H1 (cell line): ENCODE measurements around the gene PMEPA1. TPM values are rescaled to one million over a fixed set of nuclear protein-coding genes. Genes with fewer than 3 reads are reported as not detected.

Experiments
- CTCF ChIA-PET: fragments of 300-600 bp; sonication (Branson Sonifier 250); formaldehyde crosslinking; loops from one replicate; lab custom pipeline; 2021; ENCODE audit not compliant: partially characterized antibody; lab: Charles Lee
- POLR2A ChIA-PET: fragments of 300-600 bp; sonication (Branson Sonifier 250); formaldehyde crosslinking; loops from one replicate; lab custom pipeline; 2021; ENCODE audit warnings: inconsistent platforms; ENCODE audit not compliant: partially characterized antibody; lab: Charles Lee
- DNase-seq, 2 experiments: peaks; one replicate each; pipeline versions ENCODE4 v3.0.0 to v3.0.0-alpha.2; 2010 to 2022; ENCODE audit warnings: low spot score in 2 of 2, low read depth in 1 of 2, mixed read lengths in 1 of 2
- FAIRE-seq: peaks from 2 replicates; lab custom pipeline; 2011; peaks lifted over from hg19 to GRCh38; lab: Jason Lieb, UNC
- H2AFZ ChIP-seq: 2 replicates; pipeline ENCODE4 v1.8.1; 2012; ENCODE audit warnings: low read length, inconsistent platforms
- H2AK5ac ChIP-seq: 2 replicates; pipeline ENCODE4 v1.6.1; 2013; ENCODE audit warnings: low read depth, low read length
- H2BK120ac ChIP-seq: replicated peaks from 2 replicates; pipeline ENCODE3; 2013; ENCODE audit warnings: low read depth, low read length, inconsistent platforms
- H2BK12ac ChIP-seq: 2 replicates; pipeline ENCODE4 v1.6.1; 2013; ENCODE audit warnings: low read depth, low read length
- H2BK15ac ChIP-seq: 2 replicates; pipeline ENCODE4 v1.6.1; 2013; ENCODE audit warnings: low read length
- H2BK20ac ChIP-seq: 2 replicates; pipeline ENCODE4 v1.6.1; 2013; ENCODE audit warnings: low read length
- H2BK5ac ChIP-seq: 2 replicates; pipeline ENCODE4 v1.6.1; 2013; ENCODE audit warnings: low read depth, low read length
- H3K14ac ChIP-seq: 2 replicates; pipeline ENCODE4 v1.6.1; 2013; ENCODE audit warnings: inconsistent platforms; ENCODE audit not compliant: insufficient read length
- H3K18ac ChIP-seq: 2 replicates; pipeline ENCODE4 v1.6.1; 2013; ENCODE audit warnings: low read length; ENCODE audit errors: extremely low read depth
- H3K23ac ChIP-seq: 2 replicates; pipeline ENCODE4 v1.6.1; 2013; ENCODE audit warnings: inconsistent platforms; ENCODE audit not compliant: insufficient read length
- H3K23me2 ChIP-seq: 2 replicates; pipeline ENCODE4 v1.6.1; 2013; ENCODE audit warnings: low read depth, low read length
- H3K27ac ChIP-seq: 2 replicates; pipeline ENCODE4 v1.6.1; 2011; ENCODE audit warnings: low read depth, low read length, inconsistent platforms
- H3K27me3 ChIP-seq, 4 experiments: replicated peaks in 1 of 4; 1 replicate in 1 of 4; 2 replicates in 3 of 4; pipeline versions ENCODE4 v1.6.1 to v1.8.1; 2011 to 2013; ENCODE audit warnings: low read length in 3 of 4, mild to moderate bottlenecking in 3 of 4, inconsistent platforms in 2 of 4, mixed read lengths in 2 of 4, moderate library complexity in 1 of 4; ENCODE audit not compliant: control insufficient read depth in 3 of 4, insufficient read depth in 3 of 4; ENCODE audit errors: extremely low read depth in 1 of 4
- H3K36me3 ChIP-seq, 4 experiments: 2 replicates each; pipeline versions ENCODE4 v1.6.1 to v1.8.1; 2011 to 2013; ENCODE audit warnings: mild to moderate bottlenecking in 4 of 4, low read length in 3 of 4, moderate library complexity in 2 of 4, control low read depth in 1 of 4, inconsistent platforms in 1 of 4; ENCODE audit not compliant: insufficient read depth in 4 of 4, control insufficient read depth in 2 of 4
- H3K4ac ChIP-seq: replicated peaks from 2 replicates; pipeline ENCODE3; 2013; ENCODE audit warnings: low read length, low read depth, mixed read lengths, inconsistent platforms; ENCODE audit not compliant: insufficient read length
- H3K4me1 ChIP-seq, 4 experiments: replicated peaks in 1 of 4; 1 replicate in 1 of 4; 2 replicates in 3 of 4; pipeline versions ENCODE4 v1.6.1 to v1.8.1; 2011 to 2013; ENCODE audit warnings: low read length in 3 of 4, inconsistent platforms in 2 of 4, mixed read lengths in 1 of 4; ENCODE audit not compliant: insufficient read depth in 4 of 4, control insufficient read depth in 3 of 4
- H3K4me2 ChIP-seq, 2 experiments: 2 replicates each; pipeline versions ENCODE4 v1.6.1 to v1.8.1; 2011 to 2013; ENCODE audit warnings: low read depth in 2 of 2, low read length in 2 of 2, control low read depth in 1 of 2, inconsistent platforms in 1 of 2, mild to moderate bottlenecking in 1 of 2; ENCODE audit not compliant: insufficient read depth in 1 of 2
- H3K4me3 ChIP-seq, 4 experiments: fragments of 200-600, 300-600 bp in 1 of 4; sonication (generic), shearing (Covaris generic), sonication (Bioruptor Twin) in 1 of 4; 2 replicates each; pipeline versions ENCODE4 v1.5.1 to v1.8.1; 2011 to 2016; ENCODE audit warnings: low read length in 4 of 4, low read depth in 3 of 4, control low read depth in 2 of 4, inconsistent platforms in 2 of 4, mild to moderate bottlenecking in 2 of 4, mixed read lengths in 1 of 4, moderate library complexity in 1 of 4; ENCODE audit not compliant: insufficient read depth in 2 of 4; ENCODE audit errors: extremely low read depth in 1 of 4
- H3K56ac ChIP-seq: replicated peaks from 2 replicates; pipeline ENCODE3; 2013; ENCODE audit warnings: low read depth, mild to moderate bottlenecking, mixed read lengths, low read length, inconsistent platforms; ENCODE audit not compliant: insufficient read length
- H3K79me1 ChIP-seq: 2 replicates; pipeline ENCODE4 v1.6.1; 2013; ENCODE audit warnings: low read depth, low read length, control low read depth
- H3K79me2 ChIP-seq, 2 experiments: 2 replicates each; pipeline versions ENCODE4 v1.6.1 to v1.8.1; 2012 to 2013; ENCODE audit warnings: low read length in 2 of 2, mild to moderate bottlenecking in 2 of 2, inconsistent platforms in 1 of 2; ENCODE audit not compliant: insufficient read depth in 2 of 2, control insufficient read depth in 1 of 2
- H3K9ac ChIP-seq, 4 experiments: replicated peaks in 1 of 4; 1 replicate in 1 of 4; 2 replicates in 3 of 4; pipeline versions ENCODE4 v1.6.1 to v1.8.1; 2011 to 2013; ENCODE audit warnings: low read depth in 3 of 4, low read length in 3 of 4, control low read depth in 2 of 4, mild to moderate bottlenecking in 2 of 4, moderate library complexity in 2 of 4, inconsistent platforms in 1 of 4; ENCODE audit errors: extremely low read depth in 1 of 4
- H3K9me3 ChIP-seq, 2 experiments: 2 replicates each; pipeline versions ENCODE4 v1.6.1 to v1.8.1; 2012 to 2013; ENCODE audit warnings: mild to moderate bottlenecking in 2 of 2, moderate library complexity in 2 of 2, control low read depth in 1 of 2, inconsistent platforms in 1 of 2, low read depth in 1 of 2, low read length in 1 of 2, mixed read lengths in 1 of 2; ENCODE audit not compliant: insufficient read depth in 2 of 2
- H4K20me1 ChIP-seq, 2 experiments: replicated peaks in 1 of 2; 2 replicates each; pipeline versions ENCODE3 to v1.8.1; 2011 to 2013; ENCODE audit warnings: inconsistent platforms in 2 of 2, low read length in 2 of 2, mild to moderate bottlenecking in 1 of 2; ENCODE audit not compliant: insufficient read depth in 2 of 2, control insufficient read depth in 1 of 2
- H4K5ac ChIP-seq: 2 replicates; pipeline ENCODE4 v1.6.1; 2013; ENCODE audit warnings: low read length, low read depth, mixed read lengths, inconsistent platforms; ENCODE audit not compliant: insufficient read length
- H4K8ac ChIP-seq: 2 replicates; pipeline ENCODE4 v1.8.0; 2013; ENCODE audit warnings: mild to moderate bottlenecking, moderate library complexity, low read length, inconsistent platforms; ENCODE audit not compliant: insufficient read depth; ENCODE audit errors: extremely low read depth
- H4K91ac ChIP-seq: replicated peaks from 2 replicates; pipeline ENCODE3; 2013; ENCODE audit warnings: low read length, mixed read lengths, inconsistent platforms; ENCODE audit not compliant: insufficient read length
- GTF2F1 ChIP-seq: IDR thresholded peaks from 2 replicates; pipeline ENCODE4 v1.6.1; 2012; ENCODE audit warnings: low read depth, low read length, improper control_type of control experiment, borderline replicate concordance
- HDAC6 ChIP-seq: IDR thresholded peaks from one replicate; pipeline ENCODE4 v1.7.1; 2012; ENCODE audit warnings: low read depth, mild to moderate bottlenecking, inconsistent platforms, low read length, moderate library complexity
- KDM4A ChIP-seq: IDR thresholded peaks from one replicate; pipeline ENCODE4 v1.7.1; 2012; ENCODE audit warnings: low read depth, mild to moderate bottlenecking, moderate library complexity, low read length, inconsistent platforms; ENCODE audit not compliant: severe bottlenecking
- MAX ChIP-seq: IDR thresholded peaks from 2 replicates; pipeline ENCODE4 v1.6.1; 2012; ENCODE audit warnings: inconsistent platforms
- PHF8 ChIP-seq: fragments of 200-600 bp; sonication (generic); conservative IDR thresholded peaks from 2 replicates; pipeline ENCODE4 v1.7.1; 2012; ENCODE audit warnings: low read depth, mild to moderate bottlenecking, inconsistent platforms, low read length, moderate library complexity
- RAD21 ChIP-seq, 2 experiments: IDR thresholded peaks in 1 of 2; conservative IDR thresholded peaks in 1 of 2; 2 replicates each; pipeline ENCODE4 v1.6.1; 2011; ENCODE audit warnings: low read depth in 2 of 2, low read length in 2 of 2, improper control_type of control experiment in 1 of 2, inconsistent platforms in 1 of 2, mild to moderate bottlenecking in 1 of 2, moderate library complexity in 1 of 2
- RNF2 ChIP-seq: fragments of 200-900, 300-1000 bp; sonication (generic); IDR thresholded peaks from 2 replicates; pipeline ENCODE4 v1.7.1; 2016; ENCODE audit warnings: borderline replicate concordance, low read depth, mild to moderate bottlenecking, antibody characterized with exemption, low read length; ENCODE audit not compliant: poor library complexity, severe bottlenecking; ENCODE audit errors: missing control alignments
- RXRA ChIP-seq: IDR thresholded peaks from 2 replicates; pipeline ENCODE4 v1.6.1; 2011; ENCODE audit warnings: low read depth, mild to moderate bottlenecking, low read length, moderate library complexity; ENCODE audit not compliant: insufficient read depth
- SIRT6 ChIP-seq: IDR thresholded peaks from one replicate; pipeline ENCODE4 v1.7.1; 2012; ENCODE audit warnings: low read length, inconsistent platforms
- YY1 ChIP-seq: IDR thresholded peaks from 2 replicates; pipeline ENCODE4 v1.6.1; 2011; ENCODE audit warnings: low read depth, mild to moderate bottlenecking, low read length
- WGBS, 2 experiments: shearing (Covaris generic) in 1 of 2; methylation state at CpG; one replicate each; pipeline versions ENCODE4 v1.1.6 to v1.1.7; 2013 to 2015; ENCODE audit warnings: low lambda C conversion rate in 2 of 2, mixed read lengths in 2 of 2, inconsistent platforms in 1 of 2, low coverage in 1 of 2, missing lambda C conversion rate in 1 of 2; ENCODE audit not compliant: insufficient replicate concordance in 2 of 2, insufficient coverage in 1 of 2, insufficient read length in 1 of 2; ENCODE audit errors: extremely low coverage in 1 of 2, missing lambda C conversion rate in 1 of 2; 5-methylcytosine and 5-hydroxymethylcytosine counted together
- polyA plus RNA-seq, 7 experiments: library from polyadenylated mRNA; depleted of rRNA in 3 of 7; stranded (reverse) in 5 of 7; unstranded in 2 of 7; fragments of >200 nt in 5 of 7; fragments of 200-250 nt in 2 of 7; gene quantifications; 1 replicate in 5 of 7; 2 replicates in 1 of 7; 4 replicates in 1 of 7; pipeline versions ENCODE4 v1.2.1 to v1.2.3, GENCODE V29; 2011 to 2013; ENCODE audit warnings: missing spikeins in 2 of 7, mixed read lengths in 2 of 7
- total RNA-seq: library from RNA; stranded (reverse); fragmentation: NEBNext Ultra II Directional; extraction: Animal tissue kit (Norgen Biotek cat#: 25700); gene quantifications from 2 replicates; pipeline ENCODE4 v1.2.1, GENCODE V29; 2021

The PMEPA1 gene
- total and polyA plus RNA-seq, 2 of the 8 experiments (the other 6 are each of a cell fraction or from before 2014, with no cell fraction given) = 12.7 to 20.5 TPM

GRCh38 chr20:57696401-57696961 is 13.3 kb downstream of the PMEPA1 start:
- Histone ChIP-seq H3K56ac (no peak overlapping the region), H3K4me1 (peaks cover 0 to 16% (median 7%) of the 10 kb centered on the region in 4 experiments; a peak in 5 of 7 replicates), H4K5ac (no peak overlapping the region), H3K4me3 (no peak overlapping the region), H3K23ac (no peak overlapping the region), H2AK5ac (no peak overlapping the region), H3K4ac (no peak overlapping the region), H3K23me2 (no peaks in the 10 kb centered on the region), H4K20me1 (peaks cover 28 to 46% of the 10 kb centered on the region in 2 experiments), H2BK120ac (no peak overlapping the region), H2BK12ac (no peak overlapping the region), H3K27me3 (no peaks in the 10 kb centered on the region), H3K79me2 (peaks cover 15 to 94% of the 10 kb centered on the region in 2 experiments), H2BK15ac (no peak overlapping the region), H3K14ac (no peak overlapping the region), H3K79me1 (peaks cover 30% of the 10 kb centered on the region), H2AFZ (no peak overlapping the region), H3K18ac (no peak overlapping the region), H4K91ac (no peak overlapping the region), H3K9me3 (no peaks in the 10 kb centered on the region), H3K9ac (no peak overlapping the region), H3K36me3 (no peaks in the 10 kb centered on the region), H3K4me2 (no peak overlapping the region), H4K8ac (no peak overlapping the region), H3K27ac (no peak overlapping the region), H2BK20ac (no peak overlapping the region), H2BK5ac (no peak overlapping the region)
- TF ChIP-seq GTF2F1 (no peak), RNF2 (no peak), SIRT6 (no peak), YY1 (no peak), RXRA (no peak), RAD21 (IDR thresholded peaks at IDR 0.05 in 1 of 2, conservative IDR thresholded peaks at IDR 0.05 in 1 of 2; ENCODE audit: low read depth in 2 of 2, low read length in 2 of 2) (no peak), MAX (no peak), HDAC6 (no peak), KDM4A (no peak), PHF8 (no peak)
- WGBS, 2 experiments = 89% methylated on average over 12 of the region's 12 CpGs; no CpG with 5 or more reads in 1 of the 2 experiments
- FAIRE-seq (no peak), DNase-seq (no peak)
- POLR2A ChIA-PET = interaction anchor here (1.3 to 4.2 kb wide), 3 partner anchors 9 to 13 kb away, joined by 3 to 31 read pairs (median 8); partner anchors contain the start of gene PMEPA1
- CTCF ChIA-PET = interaction anchor here (0.9 to 4.4 kb wide), 5 partner anchors 9 to 332 kb away, joined by 3 to 20 read pairs (median 3); no protein-coding TSS in a partner anchor
